HEK293 (cell line): ENCODE data around the gene NPC1.
A peak's percentile ranks its signal among the peaks of the same experiment; 100 is the strongest.

Experiments
- CTCF ChIA-PET: fragments of 350-600 bp; formaldehyde crosslinking; extraction: SDS; loops from one replicate; lab custom pipeline; 2021; ENCODE audit warnings: antibody characterized with exemption; lab: Yijun Ruan, JAX
- POLR2A ChIA-PET: fragments of 300-600 bp; formaldehyde crosslinking; extraction: SDS; loops from one replicate; lab custom pipeline; 2020; ENCODE audit warnings: antibody characterized with exemption, inconsistent platforms; lab: Yijun Ruan, JAX
- H3K27ac ChIP-seq: fragments of 200-500 bp; sonication (Bioruptor generic); 2 replicates; pipeline ENCODE4 v1.5.1; 2014; ENCODE audit warnings: low read depth, low read length, control low read depth, inconsistent platforms; ENCODE audit errors: extremely low read depth
- H3K36me3 ChIP-seq, 2 experiments: fragments of 200-500 bp in 1 of 2; sonication (Bioruptor generic) in 1 of 2; 1 replicate in 1 of 2; 2 replicates in 1 of 2; pipeline ENCODE4 v1.5.1; 2014 to 2017; ENCODE audit warnings: inconsistent platforms in 2 of 2, low read length in 2 of 2; ENCODE audit not compliant: control insufficient read depth in 2 of 2, insufficient read depth in 1 of 2
- H3K4me1 ChIP-seq: fragments of 200-500 bp; sonication (Bioruptor generic); 2 replicates; pipeline ENCODE4 v1.5.1; 2014; ENCODE audit warnings: mild to moderate bottlenecking, low read length, inconsistent platforms; ENCODE audit not compliant: control insufficient read depth, insufficient read depth
- H3K4me3 ChIP-seq: 2 replicates; pipeline ENCODE4 v1.5.1; 2011; ENCODE audit warnings: low read depth, mild to moderate bottlenecking, control low read depth, low read length, moderate library complexity
- H3K9me3 ChIP-seq: fragments of 200-500 bp; sonication (Bioruptor generic); 2 replicates; pipeline ENCODE4 v1.5.1; 2014; ENCODE audit warnings: low read depth, low read length, inconsistent platforms; ENCODE audit not compliant: control insufficient read depth, insufficient read depth
- ATF2 ChIP-seq: fragments of 450-650 bp; formaldehyde crosslinking; IDR thresholded peaks from 2 replicates; pipeline ENCODE4 v1.5.1; 2016; ENCODE audit warnings: missing biosample characterization, missing genetic modification characterization, low read depth
- ELK4 ChIP-seq: IDR thresholded peaks from 2 replicates; pipeline ENCODE4 v1.6.1; 2011; ENCODE audit warnings: mild to moderate bottlenecking, low read depth, low read length, borderline replicate concordance
- HIC1 ChIP-seq: fragments of 450-650 bp; formaldehyde crosslinking; IDR thresholded peaks from 2 replicates; pipeline ENCODE4 v1.5.1; 2016; ENCODE audit warnings: missing biosample characterization, missing genetic modification characterization
- KLF10 ChIP-seq: fragments of 450-650 bp; IDR thresholded peaks from 2 replicates; pipeline ENCODE4 v1.5.1; 2018; ENCODE audit warnings: missing biosample characterization, mild to moderate bottlenecking, missing genetic modification characterization
- KLF7 ChIP-seq: fragments of 450-650 bp; formaldehyde crosslinking; IDR thresholded peaks from 2 replicates; pipeline ENCODE4 v1.5.1; 2016; ENCODE audit warnings: missing biosample characterization, missing genetic modification characterization, borderline replicate concordance
- PBX3 ChIP-seq: sonication (generic); formaldehyde crosslinking; IDR thresholded peaks from 2 replicates; pipeline ENCODE4 v1.8.1; 2022; ENCODE audit warnings: mild to moderate bottlenecking, moderate library complexity, missing genetic modification reagents
- PRDM1 ChIP-seq: fragments of 450-650 bp; formaldehyde crosslinking; IDR thresholded peaks from 2 replicates; pipeline ENCODE4; 2016; ENCODE audit warnings: missing biosample characterization, missing genetic modification characterization
- SETDB1 ChIP-seq: IDR thresholded peaks from one replicate; pipeline ENCODE4 v1.6.1; 2017; ENCODE audit warnings: mild to moderate bottlenecking, low read length, moderate library complexity, mixed read lengths; ENCODE audit not compliant: insufficient read length
- TCF7L2 ChIP-seq: IDR thresholded peaks from 2 replicates; pipeline ENCODE4 v1.6.1; 2011; ENCODE audit warnings: low read depth, mild to moderate bottlenecking, inconsistent platforms, low read length, moderate library complexity, borderline replicate concordance
- ZBTB10 ChIP-seq: fragments of 450-650 bp; formaldehyde crosslinking; IDR thresholded peaks from 2 replicates; pipeline ENCODE4 v1.5.1; 2016; ENCODE audit warnings: missing biosample characterization, missing genetic modification characterization
- ZBTB6 ChIP-seq: fragments of 450-650 bp; formaldehyde crosslinking; IDR thresholded peaks from 2 replicates; pipeline ENCODE4 v1.5.1; 2017; ENCODE audit warnings: missing biosample characterization, missing genetic modification characterization
- ZNF112 ChIP-seq: fragments of 450-650 bp; formaldehyde crosslinking; IDR thresholded peaks from 2 replicates; pipeline ENCODE4 v1.5.0; 2017; ENCODE audit warnings: missing biosample characterization, missing genetic modification characterization
- ZNF2 ChIP-seq: fragments of 450-650 bp; formaldehyde crosslinking; IDR thresholded peaks from 2 replicates; pipeline ENCODE4 v1.5.1; 2016; ENCODE audit warnings: missing biosample characterization, missing genetic modification characterization
- ZNF214 ChIP-seq: fragments of 450-650 bp; formaldehyde crosslinking; IDR thresholded peaks from 2 replicates; pipeline ENCODE4 v1.5.1; 2017; ENCODE audit warnings: missing biosample characterization, mild to moderate bottlenecking, missing genetic modification characterization, borderline replicate concordance
- ZNF391 ChIP-seq: fragments of 450-650 bp; formaldehyde crosslinking; IDR thresholded peaks from 2 replicates; pipeline ENCODE4 v1.5.1; 2016; ENCODE audit warnings: low read depth, missing biosample characterization, missing genetic modification characterization, borderline replicate concordance
- ZNF501 ChIP-seq: fragments of 450-650 bp; formaldehyde crosslinking; IDR thresholded peaks from 2 replicates; pipeline ENCODE4 v1.5.1; 2016; ENCODE audit warnings: missing biosample characterization, missing genetic modification characterization
- ZNF600 ChIP-seq: fragments of 450-650 bp; formaldehyde crosslinking; IDR thresholded peaks from 2 replicates; pipeline ENCODE4 v1.5.1; 2016; ENCODE audit warnings: missing biosample characterization, missing genetic modification characterization

The NPC1 gene

GRCh38 chr18:23529604-23530003 lies 56.7 kb downstream of the NPC1 start:
- peak; percentile 14; the same call in 1 of the 2 replicates for TF ChIP-seq PRDM1
- TF ChIP-seq ZNF600: no peak
- POLR2A ChIA-PET: no interaction called here
- H3K36me3 ChIP-seq: peaks cover 38 to 92% of the 10 kb centered on the region in 2 experiments
- no peaks in the 10 kb centered on the region for H3K9me3 ChIP-seq
- no peaks in the 10 kb centered on the region for H3K4me1 ChIP-seq
- no peak overlapping the region for H3K4me3 ChIP-seq
- CTCF ChIA-PET: interaction anchor here (0.7 to 2.4 kb wide), 2 partner anchors 14 to 161 kb away, joined by 3 to 13 read pairs; no protein-coding TSS in a partner anchor
- H3K27ac ChIP-seq: no peak overlapping the region

- Histone ChIP-seq H3K36me3 (peaks cover 38 to 92% of the 10 kb centered on the region in 2 experiments), H3K4me1 (no peaks in the 10 kb centered on the region), H3K4me3 (no peak overlapping the region), H3K9me3 (no peaks in the 10 kb centered on the region), H3K27ac (no peak overlapping the region)
- ChIA-PET POLR2A (no interaction called here), CTCF (interaction anchor here (0.7 to 2.4 kb wide), 3 partner anchors 13 to 811 kb away, joined by 3 to 13 read pairs (median 4); no protein-coding TSS in a partner anchor)
- no peak for TF ChIP-seq ZNF112
- TF ChIP-seq TCF7L2: no peak
- TF ChIP-seq ELK4: no peak
Observed at GRCh38 chr18:23528580-23529472, 57.5 kb downstream of the NPC1 start.

GRCh38 chr18:23526501-23527063 lies 59.7 kb downstream of the NPC1 start:
- Histone ChIP-seq H3K9me3 (no peaks in the 10 kb centered on the region), H3K4me1 (no peaks in the 10 kb centered on the region), H3K27ac (no peak overlapping the region), H3K4me3 (no peak overlapping the region), H3K36me3 (peaks cover 27 to 92% of the 10 kb centered on the region in 2 experiments)
- ChIA-PET POLR2A (no interaction called here), CTCF (interaction anchor here (2.2 kb wide), 1 partner anchor 10 kb away, joined by 9 read pairs; no protein-coding TSS in a partner anchor)
- TF ChIP-seq ZNF2 (no peak), KLF10 (tag by site-specific recombination) (no peak), SETDB1 (no peak), HIC1 (no peak), ATF2 (no peak), ZBTB6 (tag by site-specific recombination) (no peak), KLF7 (tag by site-specific recombination) (no peak), PBX3 (CRISPR knock-in tag) (no peak), ZNF214 (tag by site-specific recombination) (no peak), ZBTB10 (tag by site-specific recombination) (no peak), ZNF501 (no peak), ZNF391 (tag by site-specific recombination) (no peak)
